SK-N-SH treated with all-trans-retinoic acid at 6 μM for 48 hours (cell line): ENCODE measurements around the gene LSR.

Experiments used
- ATAC-seq: fragments of 200-7000 bp; cut with Tn5 transposase; 3 replicates; pipeline ENCODE4 v1.9.1; 2020; ENCODE audit warnings: mild to moderate bottlenecking, moderate library complexity
- ARNTL ChIP-seq: fragments of 450-650 bp; formaldehyde crosslinking; IDR thresholded peaks from 2 replicates; pipeline ENCODE4 v1.5.0; 2020; ENCODE audit warnings: low read depth, mild to moderate bottlenecking, moderate library complexity, borderline replicate concordance
- BACH2 ChIP-seq: fragments of 250-450 bp; sonication (Bioruptor Pico); IDR thresholded peaks from 2 replicates; pipeline ENCODE4 v1.9.0; 2021; ENCODE audit warnings: mild to moderate bottlenecking, borderline replicate concordance
- CREB5 ChIP-seq: fragments of 250-450 bp; sonication (Bioruptor Pico); IDR thresholded peaks from 2 replicates; pipeline ENCODE4 v1.5.1; 2020; ENCODE audit warnings: low read depth, mild to moderate bottlenecking, moderate library complexity
- ISL1 ChIP-seq: fragments of 250-450 bp; sonication (Bioruptor Pico); IDR thresholded peaks from 2 replicates; pipeline ENCODE4 v2.1.2; 2022; ENCODE audit warnings: mild to moderate bottlenecking, moderate library complexity
- PPARA ChIP-seq: fragments of 250-450 bp; sonication (Bioruptor Pico); IDR thresholded peaks from 2 replicates; pipeline ENCODE4 v1.5.0; 2020; ENCODE audit warnings: mild to moderate bottlenecking, borderline replicate concordance
- RARB ChIP-seq: fragments of 250-450 bp; sonication (Bioruptor Pico); IDR thresholded peaks from 2 replicates; pipeline ENCODE4 v1.8.0; 2021; ENCODE audit warnings: mild to moderate bottlenecking, moderate library complexity
- SNAI2 ChIP-seq: fragments of 250-450 bp; sonication (Bioruptor Pico); IDR thresholded peaks from 2 replicates; pipeline ENCODE4 v1.5.0; 2020; ENCODE audit warnings: mild to moderate bottlenecking, moderate library complexity
- TCF4 ChIP-seq: fragments of 250-450 bp; sonication (Bioruptor Pico); IDR thresholded peaks from 2 replicates; pipeline ENCODE4 v1.8.0; 2021; ENCODE audit warnings: mild to moderate bottlenecking, moderate library complexity, borderline replicate concordance
- TOX ChIP-seq: fragments of 250-450 bp; sonication (Bioruptor Pico); IDR thresholded peaks from 2 replicates; pipeline ENCODE4 v1.8.0; 2021; ENCODE audit warnings: mild to moderate bottlenecking, moderate library complexity, borderline replicate concordance
- TSHZ2 ChIP-seq: fragments of 250-450 bp; sonication (Bioruptor Pico); IDR thresholded peaks from 2 replicates; pipeline ENCODE4 v1.5.0; 2020; ENCODE audit warnings: mild to moderate bottlenecking, moderate library complexity
- ZC3H10 ChIP-seq: fragments of 250-450 bp; sonication (Bioruptor Pico); IDR thresholded peaks from 2 replicates; pipeline ENCODE4 v1.5.1; 2021; ENCODE audit warnings: mild to moderate bottlenecking, moderate library complexity
- ZFP3 ChIP-seq: fragments of 250-450 bp; sonication (Bioruptor Pico); IDR thresholded peaks from 2 replicates; pipeline ENCODE4 v1.5.0; 2020; ENCODE audit warnings: mild to moderate bottlenecking, moderate library complexity
- ZFP30 ChIP-seq: fragments of 450-650 bp; formaldehyde crosslinking; IDR thresholded peaks from 2 replicates; pipeline ENCODE4 v1.5.0; 2022; ENCODE audit warnings: mild to moderate bottlenecking, moderate library complexity
- ZNF565 ChIP-seq: fragments of 450-650 bp; formaldehyde crosslinking; conservative IDR thresholded peaks from 2 replicates; pipeline ENCODE4 v1.5.0; 2020; ENCODE audit warnings: low read depth, mild to moderate bottlenecking, moderate library complexity
- ZNF70 ChIP-seq: fragments of 450-650 bp; formaldehyde crosslinking; IDR thresholded peaks from 2 replicates; pipeline ENCODE4 v1.5.0; 2020; ENCODE audit warnings: mild to moderate bottlenecking, moderate library complexity
- TF ChIP-seq, protein P1 (sequence below): fragments of 250-450 bp; sonication (Bioruptor Pico); IDR thresholded peaks from 2 replicates; pipeline ENCODE4 v1.8.0; 2020; ENCODE audit warnings: mild to moderate bottlenecking, moderate library complexity, borderline replicate concordance

The LSR gene, protein sequence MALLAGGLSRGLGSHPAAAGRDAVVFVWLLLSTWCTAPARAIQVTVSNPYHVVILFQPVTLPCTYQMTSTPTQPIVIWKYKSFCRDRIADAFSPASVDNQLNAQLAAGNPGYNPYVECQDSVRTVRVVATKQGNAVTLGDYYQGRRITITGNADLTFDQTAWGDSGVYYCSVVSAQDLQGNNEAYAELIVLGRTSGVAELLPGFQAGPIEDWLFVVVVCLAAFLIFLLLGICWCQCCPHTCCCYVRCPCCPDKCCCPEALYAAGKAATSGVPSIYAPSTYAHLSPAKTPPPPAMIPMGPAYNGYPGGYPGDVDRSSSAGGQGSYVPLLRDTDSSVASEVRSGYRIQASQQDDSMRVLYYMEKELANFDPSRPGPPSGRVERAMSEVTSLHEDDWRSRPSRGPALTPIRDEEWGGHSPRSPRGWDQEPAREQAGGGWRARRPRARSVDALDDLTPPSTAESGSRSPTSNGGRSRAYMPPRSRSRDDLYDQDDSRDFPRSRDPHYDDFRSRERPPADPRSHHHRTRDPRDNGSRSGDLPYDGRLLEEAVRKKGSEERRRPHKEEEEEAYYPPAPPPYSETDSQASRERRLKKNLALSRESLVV

DNA sequence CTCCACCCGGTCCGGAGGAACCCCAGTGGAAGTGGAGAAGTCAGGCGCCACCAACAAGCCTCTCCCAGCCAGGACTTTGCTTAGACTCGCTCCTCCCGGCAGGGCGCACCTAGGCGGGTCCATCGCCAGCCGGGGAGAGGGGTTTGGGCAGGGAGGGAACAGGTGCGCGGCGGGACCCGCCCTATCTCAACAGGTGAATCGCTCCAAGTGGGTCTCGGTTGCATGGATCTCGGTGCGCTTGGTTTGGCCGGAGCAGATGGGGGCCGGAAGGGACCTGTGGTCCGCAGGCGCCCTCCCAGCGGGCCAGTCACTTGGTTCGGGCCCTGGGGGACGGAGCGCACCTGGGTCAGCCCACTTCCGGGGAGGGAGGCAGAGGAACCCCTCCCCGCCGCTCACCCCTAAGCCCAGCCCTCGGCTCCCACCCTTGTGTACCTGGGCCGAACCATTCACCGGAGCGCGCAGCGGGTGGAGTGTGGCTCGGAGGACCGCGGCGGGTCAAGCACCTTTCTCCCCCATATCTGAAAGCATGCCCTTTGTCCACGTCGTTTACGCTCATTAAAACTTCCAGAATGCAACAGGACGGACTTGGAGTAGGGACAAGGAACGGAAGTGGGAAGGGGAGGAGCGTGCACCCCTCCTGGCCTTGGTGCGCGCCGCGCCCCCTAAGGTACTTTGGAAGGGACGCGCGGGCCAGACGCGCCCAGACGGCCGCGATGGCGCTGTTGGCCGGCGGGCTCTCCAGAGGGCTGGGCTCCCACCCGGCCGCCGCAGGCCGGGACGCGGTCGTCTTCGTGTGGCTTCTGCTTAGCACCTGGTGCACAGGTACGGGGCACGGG lies at the start of gene LSR:
LSR (plus strand) TSS at position 693 of the 836 bp plus-strand sequence; CDS start at position 714, 21 bp downstream.
- ATAC-seq, result no peak; the same call in 2 of the 3 replicates

DNA sequence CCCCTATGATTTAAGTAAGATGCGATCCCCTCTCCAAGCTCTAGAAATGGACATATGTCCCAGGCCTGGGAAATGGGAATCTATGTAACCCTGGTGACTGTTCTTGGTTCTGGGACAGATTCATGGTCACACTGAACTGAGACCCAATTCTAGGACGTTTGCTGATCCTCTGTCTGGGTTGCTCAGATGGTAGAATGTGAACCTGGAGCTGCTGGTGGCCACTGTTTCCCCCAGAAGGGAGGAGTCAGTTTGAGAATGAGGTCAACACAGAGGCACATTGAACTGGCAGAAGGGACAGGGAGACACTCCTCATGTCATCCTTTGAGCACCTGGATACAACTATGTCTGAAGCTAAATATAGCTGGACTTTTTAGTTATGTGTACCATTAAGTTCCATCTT lies 49.3 kb upstream of the LSR start:
- no peak for ATAC-seq
- TF ChIP-seq RARB (CRISPR knock-in tag) (no peak), ZFP30 (no peak), TCF4 (CRISPR knock-in tag) (no peak), CREB5 (CRISPR knock-in tag) (no peak)

More for the DNA sequence above, at the start of gene LSR:
- TF ChIP-seq ZC3H10 (CRISPR knock-in tag) (no peak), ISL1 (CRISPR knock-in tag) (no peak), PPARA (CRISPR knock-in tag) (no peak), ZNF70 (CRISPR knock-in tag) (no peak), ZFP3 (CRISPR knock-in tag) (no peak), TSHZ2 (CRISPR knock-in tag) (no peak), SNAI2 (CRISPR knock-in tag) (no peak), ARNTL (CRISPR knock-in tag) (no peak), BACH2 (CRISPR knock-in tag) (no peak), TOX (CRISPR knock-in tag) (no peak), ZNF565 (CRISPR knock-in tag) (no peak), TCF4 (CRISPR knock-in tag) (no peak)
- TF ChIP-seq, protein P1, sequence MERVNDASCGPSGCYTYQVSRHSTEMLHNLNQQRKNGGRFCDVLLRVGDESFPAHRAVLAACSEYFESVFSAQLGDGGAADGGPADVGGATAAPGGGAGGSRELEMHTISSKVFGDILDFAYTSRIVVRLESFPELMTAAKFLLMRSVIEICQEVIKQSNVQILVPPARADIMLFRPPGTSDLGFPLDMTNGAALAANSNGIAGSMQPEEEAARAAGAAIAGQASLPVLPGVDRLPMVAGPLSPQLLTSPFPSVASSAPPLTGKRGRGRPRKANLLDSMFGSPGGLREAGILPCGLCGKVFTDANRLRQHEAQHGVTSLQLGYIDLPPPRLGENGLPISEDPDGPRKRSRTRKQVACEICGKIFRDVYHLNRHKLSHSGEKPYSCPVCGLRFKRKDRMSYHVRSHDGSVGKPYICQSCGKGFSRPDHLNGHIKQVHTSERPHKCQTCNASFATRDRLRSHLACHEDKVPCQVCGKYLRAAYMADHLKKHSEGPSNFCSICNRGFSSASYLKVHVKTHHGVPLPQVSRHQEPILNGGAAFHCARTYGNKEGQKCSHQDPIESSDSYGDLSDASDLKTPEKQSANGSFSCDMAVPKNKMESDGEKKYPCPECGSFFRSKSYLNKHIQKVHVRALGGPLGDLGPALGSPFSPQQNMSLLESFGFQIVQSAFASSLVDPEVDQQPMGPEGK (CRISPR knock-in tag), result no peak

- ATAC-seq, result no peak
- no peak for TF ChIP-seq BACH2 (CRISPR knock-in tag)
- no peak for TF ChIP-seq ZFP30
- TF ChIP-seq, protein P1 (CRISPR knock-in tag), result no peak
- no peak for TF ChIP-seq SNAI2 (CRISPR knock-in tag)
Observed at GRCh38 chr19:35202722-35203688, 45.8 kb upstream of the LSR start.
